Astrocyte (in vitro differentiated cells and primary cell): ENCODE measurements around the gene AURKAIP1. TPM values are rescaled to one million over a fixed set of nuclear protein-coding genes. Genes with fewer than 3 reads are reported as not detected.

Source experiments
- DNase-seq: peaks from one replicate; pipeline ENCODE4 v3.0.0-alpha.2; 2010; ENCODE audit warnings: low read depth
- FAIRE-seq: peaks from 2 replicates; lab custom pipeline; 2011; peaks lifted over from hg19 to GRCh38; lab: Jason Lieb, UNC
- H2AFZ ChIP-seq: 2 replicates; pipeline ENCODE4 v1.6.0; 2012; ENCODE audit warnings: low read depth, low read length, inconsistent platforms
- H3K27ac ChIP-seq: 2 replicates; pipeline ENCODE4 v1.5.1; 2011; ENCODE audit warnings: low read depth, low read length, inconsistent platforms
- H3K27me3 ChIP-seq: 2 replicates; pipeline ENCODE4 v1.6.0; 2011; ENCODE audit warnings: low read length, inconsistent platforms; ENCODE audit not compliant: insufficient read depth
- H3K36me3 ChIP-seq: 2 replicates; pipeline ENCODE4 v1.5.1; 2011; ENCODE audit warnings: low read length, inconsistent platforms; ENCODE audit not compliant: insufficient read depth
- H3K4me1 ChIP-seq: 2 replicates; pipeline ENCODE4 v1.5.1; 2011; ENCODE audit warnings: low read length, inconsistent platforms; ENCODE audit not compliant: insufficient read depth
- H3K4me2 ChIP-seq: 2 replicates; pipeline ENCODE4 v1.6.0; 2012; ENCODE audit warnings: low read length, inconsistent platforms
- H3K4me3 ChIP-seq: 2 replicates; pipeline ENCODE4 v1.5.1; 2011; ENCODE audit warnings: low read depth, mild to moderate bottlenecking, low read length, inconsistent platforms; ENCODE audit not compliant: insufficient read depth
- H3K79me2 ChIP-seq: 2 replicates; pipeline ENCODE4 v1.6.0; 2012; ENCODE audit warnings: mild to moderate bottlenecking, low read length, inconsistent platforms; ENCODE audit not compliant: insufficient read depth
- H3K9ac ChIP-seq: 2 replicates; pipeline ENCODE4 v1.6.0; 2012; ENCODE audit warnings: mild to moderate bottlenecking, low read length, inconsistent platforms
- H3K9me3 ChIP-seq: 2 replicates; pipeline ENCODE4 v1.5.1; 2012; ENCODE audit warnings: low read depth, mild to moderate bottlenecking, low read length, inconsistent platforms; ENCODE audit not compliant: insufficient read depth
- H4K20me1 ChIP-seq: 2 replicates; pipeline ENCODE4 v1.6.0; 2012; ENCODE audit warnings: low read length, inconsistent platforms; ENCODE audit not compliant: insufficient read depth
- H3K27ac Mint-ChIP-seq: one replicate; pipeline ENCODE4 v1.8.0; 2021; ENCODE audit warnings: mild to moderate bottlenecking, mixed read lengths; ENCODE audit not compliant: unreplicated experiment
- H3K27me3 Mint-ChIP-seq: one replicate; pipeline ENCODE4 v1.8.0; 2021; ENCODE audit warnings: low read depth, mixed read lengths; ENCODE audit not compliant: unreplicated experiment
- H3K36me3 Mint-ChIP-seq: one replicate; pipeline ENCODE4 v1.8.0; 2021; ENCODE audit warnings: low read depth, mixed read lengths; ENCODE audit not compliant: unreplicated experiment
- H3K4me1 Mint-ChIP-seq: one replicate; pipeline ENCODE4 v1.8.0; 2021; ENCODE audit warnings: low read depth, mixed read lengths; ENCODE audit not compliant: unreplicated experiment
- H3K4me3 Mint-ChIP-seq: one replicate; pipeline ENCODE4 v1.8.0; 2021; ENCODE audit warnings: mild to moderate bottlenecking, moderate library complexity, mixed read lengths; ENCODE audit not compliant: unreplicated experiment
- H3K9me3 Mint-ChIP-seq: one replicate; pipeline ENCODE4 v1.8.0; 2021; ENCODE audit warnings: mild to moderate bottlenecking, mixed read lengths; ENCODE audit not compliant: unreplicated experiment
- EZH2 ChIP-seq: IDR thresholded peaks from 2 replicates; pipeline ENCODE4 v1.6.1; 2012; ENCODE audit warnings: mild to moderate bottlenecking, low read length, inconsistent platforms; ENCODE audit not compliant: insufficient read depth
- total RNA-seq: library from RNA; stranded (reverse); gene quantifications from 2 replicates; pipeline ENCODE4 v1.2.1, GENCODE V29; 2021
- TF ChIP-seq, protein P1 (sequence below): IDR thresholded peaks from 2 replicates; pipeline ENCODE4 v1.5.1; 2011; ENCODE audit warnings: low read depth, mild to moderate bottlenecking, inconsistent platforms, low read length, moderate library complexity; ENCODE audit not compliant: insufficient read depth

AURKAIP1 gene
- total RNA-seq, 1 donor from 2014 or later = 135 TPM

DNA sequence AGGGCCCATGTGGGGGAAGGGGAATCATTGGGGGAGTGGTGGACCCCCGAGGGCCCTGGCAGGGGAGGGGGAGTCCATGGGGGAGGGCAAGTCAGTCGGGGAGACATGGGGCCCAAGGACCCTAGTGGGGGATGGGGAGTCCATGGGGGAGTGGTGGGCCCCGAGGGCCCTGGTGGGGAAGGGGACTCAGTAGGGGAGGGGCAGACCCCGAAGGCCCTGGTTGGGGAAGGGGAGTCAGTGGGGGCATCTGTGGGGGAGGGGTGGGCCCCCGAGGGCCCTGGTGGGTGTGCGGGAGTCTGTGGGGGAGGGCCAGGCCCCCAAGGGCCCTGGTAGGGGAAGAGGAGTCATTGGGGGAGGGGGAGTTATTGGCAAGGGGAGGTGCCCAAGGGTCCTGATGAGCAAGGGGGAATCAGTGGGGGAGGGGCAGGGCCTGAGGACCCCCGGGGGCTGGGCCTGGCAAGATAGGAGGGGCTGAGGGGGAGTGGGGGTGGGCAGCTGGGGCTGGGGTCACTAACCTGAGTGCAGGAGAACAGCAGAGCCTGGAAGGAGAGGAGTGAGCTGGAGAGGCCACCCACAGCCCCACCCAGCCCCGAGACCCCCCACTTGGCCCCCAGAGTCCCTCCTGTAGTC lies 18.7 kb downstream of the AURKAIP1 start:
- Mint-ChIP-seq H3K36me3 (peaks cover 6% of the 10 kb centered on the region), H3K4me1 (peaks cover 27% of the 10 kb centered on the region), H3K27me3 (peaks cover 2% of the 10 kb centered on the region), H3K4me3 (peak overlapping the region; percentile 83), H3K27ac (no peak overlapping the region), H3K9me3 (no peaks in the 10 kb centered on the region)
- no peak for TF ChIP-seq EZH2
- TF ChIP-seq, protein P1, sequence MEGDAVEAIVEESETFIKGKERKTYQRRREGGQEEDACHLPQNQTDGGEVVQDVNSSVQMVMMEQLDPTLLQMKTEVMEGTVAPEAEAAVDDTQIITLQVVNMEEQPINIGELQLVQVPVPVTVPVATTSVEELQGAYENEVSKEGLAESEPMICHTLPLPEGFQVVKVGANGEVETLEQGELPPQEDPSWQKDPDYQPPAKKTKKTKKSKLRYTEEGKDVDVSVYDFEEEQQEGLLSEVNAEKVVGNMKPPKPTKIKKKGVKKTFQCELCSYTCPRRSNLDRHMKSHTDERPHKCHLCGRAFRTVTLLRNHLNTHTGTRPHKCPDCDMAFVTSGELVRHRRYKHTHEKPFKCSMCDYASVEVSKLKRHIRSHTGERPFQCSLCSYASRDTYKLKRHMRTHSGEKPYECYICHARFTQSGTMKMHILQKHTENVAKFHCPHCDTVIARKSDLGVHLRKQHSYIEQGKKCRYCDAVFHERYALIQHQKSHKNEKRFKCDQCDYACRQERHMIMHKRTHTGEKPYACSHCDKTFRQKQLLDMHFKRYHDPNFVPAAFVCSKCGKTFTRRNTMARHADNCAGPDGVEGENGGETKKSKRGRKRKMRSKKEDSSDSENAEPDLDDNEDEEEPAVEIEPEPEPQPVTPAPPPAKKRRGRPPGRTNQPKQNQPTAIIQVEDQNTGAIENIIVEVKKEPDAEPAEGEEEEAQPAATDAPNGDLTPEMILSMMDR = no peak
- Histone ChIP-seq H2AFZ (no peak overlapping the region), H3K9ac (peak overlapping the region; percentile 95), H3K4me2 (peak overlapping the region; percentile 97), H3K27ac (no peak overlapping the region), H3K79me2 (peaks cover 51% of the 10 kb centered on the region), H4K20me1 (peaks cover 48% of the 10 kb centered on the region), H3K27me3 (no peaks in the 10 kb centered on the region), H3K9me3 (no peaks in the 10 kb centered on the region), H3K4me3 (peak overlapping the region; percentile 83), H3K4me1 (peaks cover 44% of the 10 kb centered on the region), H3K36me3 (peaks cover 11% of the 10 kb centered on the region)
- FAIRE-seq (no peak), DNase-seq (no peak)

- peak overlapping the region; percentile 97 for H3K4me2 ChIP-seq
Measured at GRCh38 chr1:1355416-1355815, 19.6 kb downstream of the AURKAIP1 start.

DNA sequence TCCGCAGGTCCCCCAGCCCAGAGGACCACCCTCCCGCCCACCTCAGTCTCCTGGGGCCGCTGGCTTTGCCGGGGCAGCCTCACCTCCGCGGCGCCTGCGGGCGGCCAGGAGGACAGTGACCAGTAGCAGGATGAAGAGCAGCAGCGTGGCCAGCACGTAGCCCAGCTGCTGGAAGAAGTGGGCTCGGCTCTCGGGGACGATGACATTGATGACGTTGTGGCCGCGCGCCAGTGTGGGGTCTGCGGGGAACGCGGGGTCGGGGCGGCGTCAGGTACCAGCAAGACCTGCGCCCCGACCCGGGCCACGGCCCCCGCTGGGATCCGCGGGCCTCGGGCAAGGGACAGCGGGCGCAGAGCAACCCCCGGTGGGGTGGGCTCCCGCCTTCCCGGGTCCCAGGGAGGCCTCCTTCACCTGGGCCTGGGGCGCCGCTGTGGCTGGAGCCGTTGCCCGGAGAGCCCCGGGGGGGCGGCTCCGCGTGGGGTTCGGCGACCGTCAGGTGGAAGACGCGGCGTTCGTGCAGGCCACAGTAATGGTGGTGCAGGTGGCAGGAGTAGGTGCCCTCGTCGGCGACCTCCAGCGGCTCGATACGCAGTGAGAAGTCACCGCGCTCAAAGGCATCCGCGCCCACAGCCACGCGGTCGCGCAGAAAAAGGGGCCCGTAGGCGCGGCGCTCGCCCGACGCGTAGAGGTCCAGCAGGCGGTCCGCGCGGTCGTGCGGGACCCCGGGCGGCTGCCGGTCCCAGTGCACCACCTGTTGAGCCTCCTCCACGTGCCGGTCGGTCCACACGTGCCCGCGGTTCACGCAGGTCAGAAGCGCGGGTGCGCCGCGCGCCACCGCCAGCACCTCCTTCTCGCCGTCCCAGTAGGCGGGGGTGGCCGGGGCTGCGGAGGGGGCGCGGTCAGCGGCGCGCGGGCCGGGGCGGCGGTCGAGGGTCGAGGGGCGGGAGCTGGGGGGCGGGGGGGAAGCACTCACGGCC lies 20.4 kb downstream of the AURKAIP1 start:
- H3K9ac ChIP-seq = no peak overlapping the region
- Mint-ChIP-seq H3K4me1 (peaks cover 17% of the 10 kb centered on the region), H3K27ac (no peak overlapping the region), H3K36me3 (peaks cover 6% of the 10 kb centered on the region), H3K27me3 (peaks cover 2% of the 10 kb centered on the region), H3K9me3 (no peaks in the 10 kb centered on the region), H3K4me3 (peak overlapping the region; percentile 79)
- peak overlapping the region; percentile 22 for H3K4me2 ChIP-seq
- no peak for TF ChIP-seq EZH2
- TF ChIP-seq, protein P1 = no peak
- no peak overlapping the region for H3K4me3 ChIP-seq
- FAIRE-seq = no peak
- peaks cover 48% of the 10 kb centered on the region for H4K20me1 ChIP-seq
- peaks cover 11% of the 10 kb centered on the region for H3K36me3 ChIP-seq
- H3K79me2 ChIP-seq = peaks cover 51% of the 10 kb centered on the region
- H3K9me3 ChIP-seq = no peaks in the 10 kb centered on the region
- H3K27me3 ChIP-seq = no peaks in the 10 kb centered on the region
- peaks cover 27% of the 10 kb centered on the region for H3K4me1 ChIP-seq
- no peak for DNase-seq
- no peak overlapping the region for H3K27ac ChIP-seq
- H2AFZ ChIP-seq = no peak overlapping the region

More at GRCh38 chr1:1355416-1355815, 19.6 kb downstream of the AURKAIP1 start:
- Histone ChIP-seq H3K79me2 (peaks cover 51% of the 10 kb centered on the region), H2AFZ (no peak overlapping the region), H3K9ac (no peak overlapping the region), H3K9me3 (no peaks in the 10 kb centered on the region), H3K27me3 (no peaks in the 10 kb centered on the region), H3K36me3 (peaks cover 11% of the 10 kb centered on the region), H3K4me3 (no peak overlapping the region), H4K20me1 (peaks cover 48% of the 10 kb centered on the region), H3K4me1 (peaks cover 36% of the 10 kb centered on the region), H3K27ac (no peak overlapping the region)
- FAIRE-seq (no peak), DNase-seq (no peak)
- H3K36me3 Mint-ChIP-seq = peaks cover 6% of the 10 kb centered on the region
- H3K9me3 Mint-ChIP-seq = no peaks in the 10 kb centered on the region
- no peak overlapping the region for H3K27ac Mint-ChIP-seq
- H3K27me3 Mint-ChIP-seq = peaks cover 2% of the 10 kb centered on the region
- H3K4me3 Mint-ChIP-seq = no peak overlapping the region
- no peak for TF ChIP-seq EZH2
- peaks cover 20% of the 10 kb centered on the region for H3K4me1 Mint-ChIP-seq
